ENCODE measurements around the gene CCNO.

CCNO gene

GRCh38 chr5:55222985-55223811 lies 10.2 kb downstream of the CCNO start:
- DNase-seq (ENCODE audit: low read depth in 2 of 2), result no peak

GRCh38 chr5:55222092-55222984 lies 11.1 kb downstream of the CCNO start:
- DNase-seq (ENCODE audit: low read depth in 2 of 2), result no peak

- DNase-seq (ENCODE audit: low read depth in 2 of 2), result no peak
Measured at GRCh38 chr5:55220433-55221185, 12.8 kb downstream of the CCNO start.

- no peak for DNase-seq (ENCODE audit: low read depth in 2 of 2)
Measured at GRCh38 chr5:55219770-55220169, 13.6 kb downstream of the CCNO start.

- no peak for DNase-seq (ENCODE audit: low read depth in 2 of 2)
Measured at GRCh38 chr5:55218967-55219366, 14.4 kb downstream of the CCNO start.

- no peak for DNase-seq (ENCODE audit: low read depth in 2 of 2)
Measured at GRCh38 chr5:55211184-55211874, 22.1 kb downstream of the CCNO start.

GRCh38 chr5:55205001-55205400 lies 28.4 kb downstream of the CCNO start:
- DNase-seq (ENCODE audit: low read depth in 2 of 2), result no peak

- no peak for DNase-seq (ENCODE audit: low read depth in 2 of 2)
Measured at GRCh38 chr5:55191165-55191564, 42.2 kb downstream of the CCNO start.

GRCh38 chr5:55188656-55189540 lies 44.5 kb downstream of the CCNO start:
- DNase-seq (ENCODE audit: low read depth in 2 of 2), result no peak

- no peak for DNase-seq (ENCODE audit: low read depth in 2 of 2)
Measured at GRCh38 chr5:55187370-55187769, 46.0 kb downstream of the CCNO start.
